Measurements from ENCODE around the gene WFDC1.

WFDC1 gene

DNA sequence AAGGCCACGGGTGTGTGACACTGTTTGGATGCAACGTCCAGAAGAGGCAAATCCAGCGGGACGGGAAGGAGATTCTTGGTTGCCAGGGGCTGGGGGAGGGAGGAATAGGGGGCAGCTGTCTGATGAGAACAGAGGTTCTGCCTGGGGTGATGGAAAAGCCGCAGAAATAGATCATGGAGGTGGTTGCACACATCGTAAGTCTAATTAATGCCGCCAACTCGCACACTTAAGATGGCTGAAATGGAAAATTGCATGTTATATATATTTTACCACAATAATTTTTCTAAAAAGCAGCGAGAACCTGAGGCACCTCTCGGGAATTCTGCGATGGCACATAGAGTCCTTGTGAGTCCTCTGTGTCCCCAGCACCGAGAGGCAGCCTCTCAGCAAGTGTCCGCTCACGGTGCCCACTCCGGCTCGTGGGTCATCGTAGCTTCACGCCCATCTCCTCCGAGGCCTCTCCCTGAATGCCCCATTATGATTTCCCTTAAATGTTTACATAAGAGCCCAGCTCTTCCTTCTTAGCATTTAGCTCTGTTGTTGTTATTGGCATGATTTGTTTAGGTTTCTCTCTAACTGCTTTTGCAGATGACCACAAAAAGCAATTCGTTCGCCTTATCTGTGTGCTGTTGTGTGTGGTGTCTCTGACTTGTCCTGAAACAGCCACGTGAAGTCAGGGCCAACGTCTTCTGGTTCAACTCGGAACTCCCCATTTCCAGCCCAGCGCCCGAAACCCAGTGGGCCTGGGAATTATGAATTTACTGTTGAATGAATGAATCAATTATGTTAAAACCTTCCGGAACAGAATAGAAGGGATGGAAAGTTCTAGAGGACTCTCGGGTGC lies 7.7 kb downstream of the WFDC1 start:
- no peak for DNase-seq (ENCODE audit: low read depth)

DNA sequence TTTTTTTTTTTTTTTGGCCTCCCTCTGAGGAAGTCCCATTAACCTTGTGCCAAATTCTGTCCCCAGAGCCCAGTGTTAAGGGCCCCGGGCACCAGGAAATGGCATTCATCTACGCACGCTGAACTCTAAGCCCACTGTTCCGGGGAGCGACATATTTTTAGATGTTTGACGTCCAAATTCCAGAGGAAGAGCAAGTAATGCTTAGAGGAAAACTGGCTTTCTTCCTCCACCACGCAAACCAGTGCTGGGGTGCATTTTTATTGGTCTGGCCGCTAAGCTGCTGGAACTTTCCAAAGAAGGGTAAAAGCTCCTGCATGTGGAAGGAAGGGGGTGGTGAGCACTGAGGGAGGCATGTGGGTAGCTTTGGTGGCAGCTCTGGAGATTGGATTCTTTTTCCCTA lies 8.3 kb downstream of the WFDC1 start:
- no peak for DNase-seq (ENCODE audit: low read depth)

- DNase-seq (ENCODE audit: low read depth) = no peak
Measured at GRCh38 chr16:84303516-84303915, 8.8 kb downstream of the WFDC1 start.

- DNase-seq (ENCODE audit: low read depth) = no peak
Measured at GRCh38 chr16:84306564-84306963, 11.9 kb downstream of the WFDC1 start.

- DNase-seq (ENCODE audit: low read depth) = no peak
Measured at GRCh38 chr16:84307209-84307954, 12.7 kb downstream of the WFDC1 start.

DNA sequence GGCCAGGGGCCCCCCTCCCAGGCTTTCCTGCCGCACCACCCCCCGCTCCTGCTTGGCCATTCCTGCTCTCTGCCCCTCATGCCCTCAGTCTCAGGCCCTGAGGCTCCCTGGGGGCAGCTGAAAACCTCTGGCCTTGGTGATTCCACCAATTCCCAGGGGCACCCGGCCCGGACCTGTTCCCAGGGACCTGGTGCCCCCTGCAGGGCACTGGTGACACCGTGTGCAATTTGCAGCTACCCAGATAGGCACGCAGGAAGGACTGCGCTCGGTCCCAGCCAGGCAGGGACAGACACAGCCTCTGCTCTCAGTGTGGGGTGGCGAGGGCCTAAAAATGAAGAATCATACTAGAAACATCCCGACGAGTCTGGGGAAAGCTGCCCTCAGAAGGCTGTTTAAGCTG lies 13.4 kb downstream of the WFDC1 start:
- no peak for DNase-seq (ENCODE audit: low read depth)

DNA sequence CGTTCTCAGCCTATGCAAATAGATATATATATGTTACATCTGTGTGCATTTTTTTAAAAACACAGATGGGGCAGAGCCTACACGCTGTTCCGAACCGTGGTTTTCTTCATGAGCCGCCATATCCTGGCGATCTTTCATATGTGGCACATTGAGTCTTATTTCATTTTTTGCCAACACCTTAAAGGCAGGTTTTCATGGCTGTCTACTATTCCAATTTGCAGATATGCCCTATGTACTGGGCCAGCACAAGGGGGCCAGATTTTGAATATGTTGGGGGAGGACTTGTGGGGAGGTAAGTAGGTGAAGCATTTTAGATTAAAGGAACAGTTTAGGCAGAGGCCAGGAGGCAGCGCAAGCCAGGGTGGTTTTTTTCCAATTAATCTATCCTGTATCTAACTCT lies 16.0 kb downstream of the WFDC1 start:
- no peak for DNase-seq (ENCODE audit: low read depth)

DNA sequence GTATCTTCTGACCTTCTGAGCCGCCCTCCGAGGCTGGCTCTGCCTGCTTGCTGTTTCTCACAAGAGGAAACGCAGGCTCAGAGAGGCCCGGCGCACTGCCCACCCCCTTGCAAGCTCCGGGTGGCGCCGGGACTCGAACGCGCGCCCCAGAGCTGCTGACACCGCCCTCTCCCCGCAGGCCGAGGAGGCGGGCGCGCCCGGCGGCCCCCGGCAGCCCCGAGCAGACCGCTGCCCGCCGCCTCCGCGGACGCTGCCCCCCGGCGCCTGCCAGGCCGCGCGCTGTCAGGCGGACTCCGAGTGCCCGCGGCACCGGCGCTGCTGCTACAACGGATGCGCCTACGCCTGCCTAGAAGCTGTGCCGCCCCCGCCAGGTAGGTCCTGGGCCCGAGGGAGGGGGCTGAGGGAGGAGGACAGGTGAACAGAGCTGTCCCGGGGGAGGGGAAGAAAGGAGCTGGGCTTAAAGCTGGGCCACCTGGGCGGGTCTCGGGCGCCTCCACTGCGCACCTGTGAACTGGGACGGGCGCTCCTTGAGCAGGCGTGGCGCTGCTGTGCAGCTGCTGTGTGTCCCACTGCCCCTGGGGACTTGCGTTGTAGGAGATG lies 18.2 kb downstream of the WFDC1 start:
- DNase-seq (ENCODE audit: low read depth) = no peak

DNA sequence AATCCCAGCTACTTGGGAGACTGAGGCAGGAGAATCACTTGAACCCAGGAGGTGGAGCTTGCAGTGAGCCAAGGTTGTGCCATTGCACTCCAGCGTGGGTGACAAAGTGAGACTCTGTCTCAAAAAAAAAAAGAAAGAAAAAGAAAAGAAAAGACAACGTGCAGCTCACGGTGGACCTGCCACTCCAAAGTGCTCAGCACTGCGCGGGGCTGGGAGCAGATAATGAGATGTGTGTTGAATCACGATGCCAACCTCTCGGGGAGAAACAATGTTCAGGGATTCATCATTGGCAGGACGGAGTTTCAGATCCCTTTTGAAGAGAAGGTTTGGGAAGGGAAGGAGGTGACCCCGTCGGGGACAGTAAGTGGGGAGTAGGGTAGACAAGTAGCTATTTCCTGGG lies 19.2 kb downstream of the WFDC1 start:
- no peak for DNase-seq (ENCODE audit: low read depth)

DNA sequence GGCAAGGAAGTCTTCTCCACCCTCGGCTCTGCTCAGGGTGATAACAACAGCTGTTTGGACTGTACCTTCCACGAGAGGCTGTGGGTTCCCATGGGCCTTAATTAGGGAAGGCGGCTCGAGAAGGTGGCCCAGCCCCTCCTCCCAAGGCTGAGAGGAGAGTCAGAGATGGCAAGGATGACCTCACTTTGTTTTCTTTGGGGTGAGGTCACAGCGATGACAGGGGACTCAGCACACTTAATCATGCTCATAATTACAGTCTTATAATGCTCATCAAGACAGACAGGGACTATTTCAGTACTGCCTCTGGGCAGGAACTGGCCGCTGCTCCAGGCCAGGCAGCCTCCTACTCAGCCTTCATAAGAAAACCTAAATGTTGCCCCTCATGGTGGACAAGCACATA lies 19.7 kb downstream of the WFDC1 start:
- DNase-seq (ENCODE audit: low read depth) = no peak

- DNase-seq (ENCODE audit: low read depth) = no peak
Measured at GRCh38 chr16:84314814-84315213, 20.1 kb downstream of the WFDC1 start.

DNA sequence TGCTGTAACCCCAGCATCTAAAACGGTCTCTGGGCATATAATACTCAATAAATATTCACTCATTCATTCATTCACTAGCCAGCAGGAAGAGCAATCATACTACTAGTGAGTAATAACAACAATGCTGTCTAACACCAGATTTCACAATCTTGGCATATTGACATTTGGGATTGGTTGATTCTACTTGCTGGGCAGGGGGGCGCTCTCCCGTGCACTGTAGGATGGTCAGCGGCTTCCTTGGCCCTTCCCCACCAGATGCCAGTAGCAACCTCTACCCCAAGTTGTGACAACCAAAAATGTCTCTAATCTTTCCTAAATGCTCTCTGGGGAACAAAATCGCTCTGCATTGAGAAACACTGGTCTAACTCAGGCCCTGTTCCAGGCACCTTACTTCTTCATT lies 20.7 kb downstream of the WFDC1 start:
- DNase-seq (ENCODE audit: low read depth) = no peak

- DNase-seq (ENCODE audit: low read depth) = no peak
Measured at GRCh38 chr16:84318091-84318975, 23.7 kb downstream of the WFDC1 start.

DNA sequence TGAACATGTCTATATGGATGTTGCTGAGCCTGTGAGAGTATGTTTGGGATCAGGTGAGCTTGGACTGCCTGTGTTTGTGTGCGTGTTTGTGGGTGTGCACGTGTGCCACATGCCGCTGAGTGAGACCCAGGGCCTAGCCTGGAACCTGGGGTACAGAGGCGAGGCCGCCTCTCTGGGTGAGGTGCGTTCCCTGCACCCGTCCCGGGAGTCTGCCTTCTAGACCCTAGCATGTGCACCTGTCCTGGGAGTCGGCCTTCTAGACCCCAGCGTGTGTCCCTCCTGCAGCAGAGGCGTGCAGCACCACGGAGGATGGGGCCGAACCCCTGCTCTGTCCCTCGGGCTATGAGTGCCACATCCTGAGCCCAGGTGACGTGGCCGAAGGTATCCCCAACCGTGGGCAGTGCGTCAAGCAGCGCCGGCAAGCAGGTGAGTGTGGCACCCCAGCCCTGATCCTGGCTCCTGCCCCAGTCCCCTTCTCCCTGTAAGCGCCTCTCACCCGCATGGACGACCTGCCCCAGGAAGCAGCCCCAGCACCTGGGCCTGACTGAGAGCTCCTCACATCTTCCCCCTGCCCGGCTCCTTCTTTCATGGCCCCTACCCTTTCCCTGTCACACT lies 24.6 kb downstream of the WFDC1 start:
- DNase-seq (ENCODE audit: low read depth) = no peak

DNA sequence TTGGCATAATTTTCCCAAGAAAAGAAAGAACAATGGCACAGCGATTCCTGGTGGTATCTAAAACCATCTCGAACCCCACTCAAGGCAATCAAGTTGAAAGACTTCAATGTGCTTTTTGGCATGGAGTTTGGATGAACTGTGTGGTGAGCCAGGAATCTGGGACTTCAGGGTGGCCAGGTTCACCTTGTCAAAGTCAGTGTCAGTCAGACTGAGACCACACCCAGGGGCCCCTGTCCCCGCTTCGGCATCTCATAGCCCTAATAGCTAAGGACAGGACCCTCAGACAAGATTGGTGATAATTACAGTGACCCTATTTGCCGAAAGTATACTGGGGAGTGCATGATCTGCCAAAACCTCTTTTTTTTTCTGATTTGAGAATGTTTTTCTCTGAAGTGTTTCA lies 25.8 kb downstream of the WFDC1 start:
- no peak for DNase-seq (ENCODE audit: low read depth)

DNA sequence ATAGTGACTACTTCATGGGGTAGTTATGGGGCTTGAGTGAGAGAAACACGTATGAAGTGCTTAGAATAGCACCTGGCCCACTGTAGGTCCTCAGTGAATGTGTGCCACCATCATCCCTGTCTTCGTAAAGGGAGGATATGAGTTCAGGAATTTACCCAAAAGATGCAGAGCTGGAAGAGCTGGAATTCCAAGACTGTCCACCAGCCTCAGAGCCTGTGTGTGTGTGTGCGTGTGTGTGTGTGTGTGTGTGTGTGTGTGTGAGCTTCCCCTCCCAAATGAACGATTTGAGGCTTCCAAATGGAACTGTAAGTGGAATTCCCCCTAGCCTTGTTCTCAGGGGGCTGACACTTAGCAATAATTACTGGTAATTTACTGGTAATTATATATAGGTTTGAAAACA lies 27.3 kb downstream of the WFDC1 start:
- no peak for DNase-seq (ENCODE audit: low read depth)

GRCh38 chr16:84322749-84323148 lies 28.1 kb downstream of the WFDC1 start:
- no peak for DNase-seq (ENCODE audit: low read depth)

- DNase-seq (ENCODE audit: low read depth) = no peak
Measured at GRCh38 chr16:84323606-84324005, 28.9 kb downstream of the WFDC1 start.

GRCh38 chr16:84324434-84325262 lies 30.0 kb downstream of the WFDC1 start:
- DNase-seq (ENCODE audit: low read depth) = no peak

DNA sequence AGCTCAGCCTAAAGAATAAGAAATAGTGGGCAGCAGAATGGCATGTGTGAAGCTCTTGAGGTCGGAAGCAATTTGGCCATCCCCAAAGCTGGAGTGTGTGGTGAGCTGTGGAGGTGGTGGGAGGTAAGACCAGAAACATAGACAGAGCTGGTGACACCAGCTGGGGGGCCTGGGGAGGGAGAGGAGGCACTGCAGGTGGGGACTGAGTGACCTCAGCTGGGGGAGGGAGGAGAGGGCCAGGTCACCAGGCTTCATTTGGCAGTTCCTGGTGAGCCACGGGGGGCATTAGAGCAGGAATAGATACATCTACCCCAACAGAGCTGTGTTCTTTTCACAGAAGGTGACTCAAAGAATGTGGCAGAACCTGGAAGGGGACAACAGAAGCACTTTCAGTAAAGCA lies 31.9 kb downstream of the WFDC1 start:
- DNase-seq (ENCODE audit: low read depth) = no peak
